ENCODE results near the gene SUPT20H. TPM values are rescaled to one million over a fixed set of nuclear protein-coding genes. Genes with fewer than 3 reads are reported as not detected.

Gene SUPT20H
- total and polyA plus RNA-seq, 12 donors, result 17.9 to 55.2 (median 40.4) TPM

DNA sequence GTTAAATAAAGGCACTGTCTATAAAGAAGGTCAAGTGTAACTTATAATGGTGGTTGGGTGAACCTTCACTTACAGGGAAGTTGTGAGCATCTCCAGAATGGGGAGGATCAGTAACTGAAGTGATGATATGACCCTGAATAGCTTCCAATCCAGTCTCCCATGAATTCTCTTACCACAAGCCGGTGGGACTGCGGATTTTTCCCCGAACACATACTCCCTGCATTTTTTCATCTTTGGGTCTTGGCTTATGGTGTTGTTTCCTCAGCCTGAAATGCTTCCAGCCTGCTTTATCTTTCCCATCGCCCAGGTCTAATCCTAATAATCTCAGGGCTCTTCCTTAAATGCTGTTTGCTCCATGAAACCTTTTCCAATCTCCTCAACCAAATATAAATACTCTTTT is 48.0 kb upstream of the SUPT20H start:
- no peaks in the 10 kb centered on the region for H3K27me3 ChIP-seq
- H3K36me3 ChIP-seq (replicated peaks in 1 of 2), result no peaks in the 10 kb centered on the region
- WGBS, 4 donors, result 74 to 81% (median 76%) methylated on average over 4 of the region's 4 CpGs
- DNase-seq, result no peak
- no peaks in the 10 kb centered on the region for H3K9me3 ChIP-seq (replicated peaks in 1 of 3)
- intact Hi-C loops (cut with DNase I), result loop anchor here in 1 of 2 donors (10.0 kb wide), 1 partner anchor 497 kb away; no protein-coding TSS in a partner anchor
- no peak overlapping the region for H3K4me3 ChIP-seq
- H3K4me1 ChIP-seq (replicated peaks in 1 of 2), result no peaks in the 10 kb centered on the region
- H3K27ac ChIP-seq, result no peak overlapping the region
- TF ChIP-seq POLR2A (IDR thresholded peaks at IDR 0.05), result no peak
- TF ChIP-seq, protein P1, sequence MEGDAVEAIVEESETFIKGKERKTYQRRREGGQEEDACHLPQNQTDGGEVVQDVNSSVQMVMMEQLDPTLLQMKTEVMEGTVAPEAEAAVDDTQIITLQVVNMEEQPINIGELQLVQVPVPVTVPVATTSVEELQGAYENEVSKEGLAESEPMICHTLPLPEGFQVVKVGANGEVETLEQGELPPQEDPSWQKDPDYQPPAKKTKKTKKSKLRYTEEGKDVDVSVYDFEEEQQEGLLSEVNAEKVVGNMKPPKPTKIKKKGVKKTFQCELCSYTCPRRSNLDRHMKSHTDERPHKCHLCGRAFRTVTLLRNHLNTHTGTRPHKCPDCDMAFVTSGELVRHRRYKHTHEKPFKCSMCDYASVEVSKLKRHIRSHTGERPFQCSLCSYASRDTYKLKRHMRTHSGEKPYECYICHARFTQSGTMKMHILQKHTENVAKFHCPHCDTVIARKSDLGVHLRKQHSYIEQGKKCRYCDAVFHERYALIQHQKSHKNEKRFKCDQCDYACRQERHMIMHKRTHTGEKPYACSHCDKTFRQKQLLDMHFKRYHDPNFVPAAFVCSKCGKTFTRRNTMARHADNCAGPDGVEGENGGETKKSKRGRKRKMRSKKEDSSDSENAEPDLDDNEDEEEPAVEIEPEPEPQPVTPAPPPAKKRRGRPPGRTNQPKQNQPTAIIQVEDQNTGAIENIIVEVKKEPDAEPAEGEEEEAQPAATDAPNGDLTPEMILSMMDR (IDR thresholded peaks at IDR 0.05), result no peak

DNA sequence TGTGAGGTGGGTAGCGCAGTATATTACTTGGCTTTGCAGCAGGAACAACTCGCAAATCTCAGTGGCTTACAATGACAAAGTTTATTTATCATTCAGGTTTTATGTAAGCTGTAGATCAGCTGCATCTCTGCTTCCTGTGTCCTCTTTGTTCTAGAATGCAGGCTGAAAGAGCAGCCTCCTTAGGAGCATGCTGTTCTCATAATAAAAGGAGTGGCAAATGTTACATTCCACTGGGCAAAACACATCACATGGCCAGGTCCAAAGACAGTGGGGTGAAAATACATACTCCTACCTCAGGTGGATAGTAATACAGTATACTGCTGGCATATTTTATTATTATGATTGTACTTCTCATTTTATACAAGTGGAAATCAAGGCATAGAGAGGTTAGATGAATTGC is 47.2 kb upstream of the SUPT20H start:
- 51 to 86% (median 76%) methylated on average over 2 of the region's 2 CpGs for WGBS, 4 donors
- no peak overlapping the region for H3K27ac ChIP-seq

GRCh38 chr13:37105251-37105714 is 45.8 kb upstream of the SUPT20H start, which contains the start of gene CSNK1A1L:
TSS of gene CSNK1A1L (minus strand) at chr13:37105664. CDS start at chr13:37105256, 408 bp downstream.
- 88 to 92% (median 91%) methylated on average over 23 to 26 of the region's 26 CpGs for WGBS, 4 donors
- intact Hi-C loops (cut with DNase I), result loop anchor here in 1 of 2 donors (10.0 kb wide), 1 partner anchor 500 kb away; no protein-coding TSS in a partner anchor
- no peaks in the 10 kb centered on the region for H3K4me1 ChIP-seq (replicated peaks in 1 of 2)
- TF ChIP-seq POLR2A (IDR thresholded peaks at IDR 0.05), result no peak
- TF ChIP-seq, protein P1 (IDR thresholded peaks at IDR 0.05), result no peak
- no peak within 1 kb of the TSS for H3K4me3 ChIP-seq
- DNase-seq, result no peak
- H3K27me3 ChIP-seq, result no peaks in the 10 kb centered on the region
- no peaks in the 10 kb centered on the region for H3K9me3 ChIP-seq (replicated peaks in 1 of 3)
- no peak within 1 kb of the TSS for H3K27ac ChIP-seq
- H3K36me3 ChIP-seq (replicated peaks in 1 of 2), result no peaks in the 10 kb centered on the region

More for the DNA sequence above, 47.2 kb upstream of the SUPT20H start:
- no peak for DNase-seq
- no peaks in the 10 kb centered on the region for H3K36me3 ChIP-seq (replicated peaks in 1 of 2)
- no peaks in the 10 kb centered on the region for H3K9me3 ChIP-seq (replicated peaks in 1 of 3)
- no peak overlapping the region for H3K4me3 ChIP-seq
- intact Hi-C loops (cut with DNase I), result loop anchor here in 1 of 2 donors (10.0 kb wide), 1 partner anchor 498 kb away; no protein-coding TSS in a partner anchor
- TF ChIP-seq, protein P1 (IDR thresholded peaks at IDR 0.05), result no peak
- no peak for TF ChIP-seq POLR2A (IDR thresholded peaks at IDR 0.05)
- no peaks in the 10 kb centered on the region for H3K27me3 ChIP-seq
- H3K4me1 ChIP-seq (replicated peaks in 1 of 2), result no peaks in the 10 kb centered on the region

GRCh38 chr13:37102896-37103295 is 43.4 kb upstream of the SUPT20H start:
- no peak overlapping the region for H3K27ac ChIP-seq
- no peaks in the 10 kb centered on the region for H3K27me3 ChIP-seq
- no peak for TF ChIP-seq POLR2A (IDR thresholded peaks at IDR 0.05)
- TF ChIP-seq, protein P1 (IDR thresholded peaks at IDR 0.05), result no peak
- H3K36me3 ChIP-seq (replicated peaks in 1 of 2), result no peaks in the 10 kb centered on the region
- no peak overlapping the region for H3K4me3 ChIP-seq
- no peaks in the 10 kb centered on the region for H3K4me1 ChIP-seq (replicated peaks in 1 of 2)
- 45 to 55% (median 53%) methylated on average over 4 of the region's 4 CpGs for WGBS, 4 donors
- intact Hi-C loops (cut with DNase I), result loop anchor here in 1 of 2 donors (10.0 kb wide), 1 partner anchor 502 kb away; no protein-coding TSS in a partner anchor
- no peaks in the 10 kb centered on the region for H3K9me3 ChIP-seq (replicated peaks in 1 of 3)
- DNase-seq, result no peak

Measured in adrenal gland (tissue), 12 donors.